22Rv1 (cell line): ENCODE results near the gene AFF4.

Experiments used
- ZFX ChIP-seq: fragments of 450-650 bp; IDR thresholded peaks from 2 replicates; pipeline ENCODE4 v1.6.1; 2017; ENCODE audit warnings: antibody characterized with exemption, borderline replicate concordance
- TF ChIP-seq, protein P1 (sequence below): fragments of 450-650 bp; IDR thresholded peaks from 2 replicates; pipeline ENCODE4 v1.5.1; 2017; ENCODE audit warnings: mild to moderate bottlenecking

DNA sequence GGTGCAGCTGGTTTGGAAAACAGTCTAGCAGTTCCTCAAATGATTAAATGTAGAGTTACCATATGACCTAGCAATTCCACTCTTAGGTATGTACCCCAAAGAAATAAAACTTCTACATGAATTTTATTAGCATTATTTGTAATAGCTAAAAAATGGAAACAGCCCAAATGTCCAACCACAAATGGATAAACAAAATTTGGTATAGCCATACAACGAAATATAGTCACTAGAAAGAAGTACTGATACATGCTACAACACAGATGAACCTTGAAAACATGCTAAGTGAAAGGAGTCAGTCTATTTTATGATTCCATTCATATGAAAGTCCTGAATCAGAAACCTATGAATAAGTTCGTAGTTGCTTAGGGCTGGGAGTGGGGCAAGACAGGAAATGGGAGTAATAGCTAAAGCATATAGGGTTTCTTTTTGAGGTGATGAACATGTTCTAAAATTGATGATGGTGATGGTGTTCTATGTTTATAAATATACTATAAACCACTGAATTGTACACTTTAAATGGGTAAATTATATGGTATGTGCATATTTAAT lies 103.5 kb downstream of the AFF4 start:
- TF ChIP-seq, protein P1, sequence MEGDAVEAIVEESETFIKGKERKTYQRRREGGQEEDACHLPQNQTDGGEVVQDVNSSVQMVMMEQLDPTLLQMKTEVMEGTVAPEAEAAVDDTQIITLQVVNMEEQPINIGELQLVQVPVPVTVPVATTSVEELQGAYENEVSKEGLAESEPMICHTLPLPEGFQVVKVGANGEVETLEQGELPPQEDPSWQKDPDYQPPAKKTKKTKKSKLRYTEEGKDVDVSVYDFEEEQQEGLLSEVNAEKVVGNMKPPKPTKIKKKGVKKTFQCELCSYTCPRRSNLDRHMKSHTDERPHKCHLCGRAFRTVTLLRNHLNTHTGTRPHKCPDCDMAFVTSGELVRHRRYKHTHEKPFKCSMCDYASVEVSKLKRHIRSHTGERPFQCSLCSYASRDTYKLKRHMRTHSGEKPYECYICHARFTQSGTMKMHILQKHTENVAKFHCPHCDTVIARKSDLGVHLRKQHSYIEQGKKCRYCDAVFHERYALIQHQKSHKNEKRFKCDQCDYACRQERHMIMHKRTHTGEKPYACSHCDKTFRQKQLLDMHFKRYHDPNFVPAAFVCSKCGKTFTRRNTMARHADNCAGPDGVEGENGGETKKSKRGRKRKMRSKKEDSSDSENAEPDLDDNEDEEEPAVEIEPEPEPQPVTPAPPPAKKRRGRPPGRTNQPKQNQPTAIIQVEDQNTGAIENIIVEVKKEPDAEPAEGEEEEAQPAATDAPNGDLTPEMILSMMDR: no peak
- TF ChIP-seq ZFX: no peak
